NCI-H82 (cell line): ENCODE measurements around the gene PCDHGA8.
"Not testable (repeated sequence)": the region's sequence is repeated elsewhere in the genome, so short reads cannot be mapped to it uniquely, and the experiment has no call there.

Source experiments
- DNase-seq: peaks from one replicate; lab custom pipeline; 2025; lab: John Stamatoyannopoulos, UW

Gene PCDHGA8

GRCh38 chr5:141403387-141403786, 11.0 kb downstream of the PCDHGA8 start:
- DNase-seq = no peak

DNA sequence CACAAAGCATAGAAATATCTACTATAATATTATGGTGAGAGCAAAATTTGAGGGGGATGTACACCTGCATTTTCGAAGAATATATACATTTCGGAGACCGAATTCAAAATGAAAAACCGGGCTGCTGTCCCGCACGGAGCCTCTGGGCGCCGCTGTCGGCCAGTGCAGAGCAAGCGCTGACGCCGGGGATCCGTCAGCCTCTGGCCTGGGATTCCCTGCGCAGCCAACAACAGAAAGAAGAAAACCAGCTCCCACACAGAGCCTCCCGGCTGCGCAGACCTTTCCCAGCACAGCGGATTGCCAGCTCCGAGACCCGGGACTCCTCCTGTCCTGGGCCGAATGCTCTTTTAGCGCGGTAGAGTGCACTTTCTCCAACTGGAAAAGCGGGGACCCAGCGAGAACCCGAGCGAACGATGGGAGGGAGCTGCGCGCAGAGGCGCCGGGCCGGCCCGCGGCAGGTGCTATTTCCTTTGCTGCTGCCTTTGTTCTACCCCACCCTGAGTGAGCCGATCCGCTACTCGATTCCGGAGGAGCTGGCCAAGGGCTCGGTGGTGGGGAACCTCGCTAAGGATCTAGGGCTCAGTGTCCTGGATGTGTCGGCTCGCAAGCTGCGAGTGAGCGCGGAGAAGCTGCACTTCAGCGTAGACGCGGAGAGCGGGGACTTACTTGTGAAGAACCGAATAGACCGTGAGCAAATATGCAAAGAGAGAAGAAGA, 15.5 kb downstream of the PCDHGA8 start, which contains the start of gene PCDHGB6:
TSS of gene PCDHGB6 (plus strand) at position 232 of the 716 bp plus-strand sequence. CDS start at position 414, 182 bp downstream.
- peak; percentile 52 for DNase-seq

GRCh38 chr5:141409598-141410306, 17.3 kb downstream of the PCDHGA8 start:
- DNase-seq = no peak

GRCh38 chr5:141411575-141411974, 19.1 kb downstream of the PCDHGA8 start:
- DNase-seq = no peak

- peak; percentile 47 for DNase-seq
Observed at GRCh38 chr5:141412854-141413539, 20.6 kb downstream of the PCDHGA8 start, which contains the start of gene PCDHGA10. Gene PCDHGA10, plus strand, starts transcription at chr5:141412987. Its CDS starts 189 bp downstream, at chr5:141413176.

GRCh38 chr5:141413540-141414069, 21.2 kb downstream of the PCDHGA8 start:
- no peak for DNase-seq

DNA sequence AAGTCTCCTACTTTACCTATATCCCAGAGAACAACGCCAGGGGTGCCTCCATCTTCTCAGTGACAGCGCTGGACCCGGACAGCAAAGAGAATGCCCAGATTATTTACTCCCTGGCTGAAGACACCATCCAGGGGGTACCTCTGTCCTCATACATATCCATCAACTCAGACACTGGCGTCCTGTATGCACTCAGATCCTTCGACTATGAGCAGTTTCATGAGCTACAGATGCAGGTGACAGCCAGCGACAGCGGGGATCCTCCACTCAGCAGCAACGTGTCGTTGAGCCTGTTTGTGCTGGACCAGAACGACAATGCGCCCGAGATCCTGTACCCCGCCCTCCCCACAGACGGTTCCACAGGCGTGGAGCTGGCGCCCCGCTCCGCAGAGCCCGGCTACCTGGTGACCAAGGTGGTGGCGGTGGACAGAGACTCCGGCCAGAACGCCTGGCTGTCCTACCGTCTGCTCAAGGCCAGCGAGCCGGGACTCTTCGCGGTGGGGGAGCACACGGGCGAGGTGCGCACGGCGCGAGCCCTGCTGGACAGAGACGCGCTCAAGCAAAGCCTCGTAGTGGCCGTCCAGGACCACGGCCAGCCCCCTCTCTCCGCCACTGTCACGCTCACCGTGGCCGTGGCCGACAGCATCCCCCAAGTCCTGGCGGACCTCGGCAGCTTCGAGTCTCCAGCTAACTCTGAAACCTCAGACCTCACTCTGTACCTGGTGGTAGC, 22.3 kb downstream of the PCDHGA8 start:
- DNase-seq = not testable (repeated sequence)

- not testable (repeated sequence) for DNase-seq
Observed at GRCh38 chr5:141415275-141415618, 22.8 kb downstream of the PCDHGA8 start.

DNA sequence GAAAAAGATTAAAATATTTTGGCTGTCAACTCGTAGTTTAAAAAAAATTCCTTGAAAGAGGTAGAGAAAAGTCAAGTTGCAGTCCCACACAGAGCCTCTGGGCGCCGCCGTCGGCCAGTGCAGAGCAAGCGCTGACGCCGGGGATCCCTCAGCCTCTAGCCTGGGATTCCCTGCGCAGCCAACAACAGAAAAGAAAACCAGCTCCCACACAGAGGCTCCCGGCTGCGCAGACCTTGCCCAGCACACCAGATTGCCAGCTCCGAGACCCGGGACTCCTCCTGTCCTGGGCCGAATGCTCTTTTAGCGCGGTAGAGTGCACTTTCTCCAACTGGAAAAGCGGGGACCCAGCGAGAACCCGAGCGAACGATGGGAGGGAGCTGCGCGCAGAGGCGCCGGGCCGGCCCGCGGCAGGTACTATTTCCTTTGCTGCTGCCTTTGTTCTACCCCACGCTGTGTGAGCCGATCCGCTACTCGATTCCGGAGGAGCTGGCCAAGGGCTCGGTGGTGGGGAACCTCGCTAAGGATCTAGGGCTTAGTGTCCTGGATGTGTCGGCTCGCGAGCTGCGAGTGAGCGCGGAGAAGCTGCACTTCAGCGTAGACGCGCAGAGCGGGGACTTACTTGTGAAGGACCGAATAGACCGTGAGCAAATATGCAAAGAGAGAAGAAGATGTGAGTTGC, 25.2 kb downstream of the PCDHGA8 start, which contains the start of gene PCDHGB7:
TSS of gene PCDHGB7 (plus strand) at position 184 of the 679 bp plus-strand sequence. CDS start at position 367, 183 bp downstream.
- DNase-seq = peak; percentile 27

GRCh38 chr5:141419074-141419880, 26.8 kb downstream of the PCDHGA8 start:
- no peak for DNase-seq

DNA sequence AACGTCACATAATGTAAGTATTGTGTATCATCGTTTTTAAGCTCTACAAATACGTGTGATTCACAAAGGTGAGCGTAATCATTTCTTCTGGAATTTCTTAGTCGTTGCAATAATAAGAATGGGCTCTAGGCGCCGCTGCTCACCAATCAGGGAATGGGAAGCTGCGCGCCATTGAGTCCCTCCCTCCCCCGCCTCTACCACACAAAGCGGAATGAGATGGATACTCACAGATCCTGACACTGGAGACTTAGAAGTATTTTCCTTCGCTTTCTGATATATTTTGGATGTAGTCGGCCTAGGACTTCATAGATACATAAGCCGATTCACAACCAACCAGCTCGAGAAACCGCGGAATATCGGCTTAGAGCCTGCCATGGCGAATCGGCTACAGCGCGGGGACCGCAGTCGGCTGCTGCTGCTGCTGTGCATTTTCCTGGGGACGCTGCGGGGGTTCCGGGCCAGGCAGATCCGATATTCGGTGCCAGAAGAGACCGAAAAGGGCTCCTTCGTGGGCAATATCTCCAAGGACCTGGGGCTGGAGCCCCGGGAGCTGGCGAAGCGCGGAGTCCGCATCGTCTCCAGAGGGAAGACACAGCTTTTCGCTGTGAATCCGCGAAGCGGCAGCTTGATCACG, 28.5 kb downstream of the PCDHGA8 start, which contains the start of gene PCDHGA11:
TSS of gene PCDHGA11 (plus strand) at position 197 of the 634 bp plus-strand sequence. CDS start at position 374, 177 bp downstream.
- peak; percentile 9 for DNase-seq

GRCh38 chr5:141421489-141421855, 29.0 kb downstream of the PCDHGA8 start:
- no peak for DNase-seq

- DNase-seq = no peak
Observed at GRCh38 chr5:141422742-141423291, 30.4 kb downstream of the PCDHGA8 start.

- DNase-seq = no peak
Observed at GRCh38 chr5:141427783-141428426, 35.5 kb downstream of the PCDHGA8 start.

- no peak for DNase-seq
Observed at GRCh38 chr5:141430332-141431113, 38.1 kb downstream of the PCDHGA8 start, which contains the start of gene PCDHGA12. Gene PCDHGA12, plus strand, starts transcription at chr5:141430507. Its CDS starts 253 bp downstream, at chr5:141430760.

DNA sequence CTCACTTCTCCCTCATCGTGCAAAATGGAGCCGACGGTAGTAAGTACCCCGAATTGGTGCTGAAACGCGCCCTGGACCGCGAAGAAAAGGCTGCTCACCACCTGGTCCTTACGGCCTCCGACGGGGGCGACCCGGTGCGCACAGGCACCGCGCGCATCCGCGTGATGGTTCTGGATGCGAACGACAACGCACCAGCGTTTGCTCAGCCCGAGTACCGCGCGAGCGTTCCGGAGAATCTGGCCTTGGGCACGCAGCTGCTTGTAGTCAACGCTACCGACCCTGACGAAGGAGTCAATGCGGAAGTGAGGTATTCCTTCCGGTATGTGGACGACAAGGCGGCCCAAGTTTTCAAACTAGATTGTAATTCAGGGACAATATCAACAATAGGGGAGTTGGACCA, 38.9 kb downstream of the PCDHGA8 start:
- no peak for DNase-seq

- not testable (repeated sequence) for DNase-seq
Observed at GRCh38 chr5:141432308-141432707, 39.9 kb downstream of the PCDHGA8 start.

DNA sequence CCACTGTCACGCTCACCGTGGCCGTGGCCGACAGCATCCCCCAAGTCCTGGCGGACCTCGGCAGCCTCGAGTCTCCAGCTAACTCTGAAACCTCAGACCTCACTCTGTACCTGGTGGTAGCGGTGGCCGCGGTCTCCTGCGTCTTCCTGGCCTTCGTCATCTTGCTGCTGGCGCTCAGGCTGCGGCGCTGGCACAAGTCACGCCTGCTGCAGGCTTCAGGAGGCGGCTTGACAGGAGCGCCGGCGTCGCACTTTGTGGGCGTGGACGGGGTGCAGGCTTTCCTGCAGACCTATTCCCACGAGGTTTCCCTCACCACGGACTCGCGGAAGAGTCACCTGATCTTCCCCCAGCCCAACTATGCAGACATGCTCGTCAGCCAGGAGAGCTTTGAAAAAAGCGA, 40.3 kb downstream of the PCDHGA8 start:
- DNase-seq = not testable (repeated sequence)
